ENCODE data around the gene MST1. TPM values are rescaled to one million over a fixed set of nuclear protein-coding genes. Genes with fewer than 3 reads are reported as not detected.

MST1 gene
- total and polyA plus RNA-seq, 9 of the 15 experiments (the other 6 are each of a cell fraction or from before 2014, with no cell fraction given): 0.08 to 1.8 (median 0.40) TPM

- TF ChIP-seq CHD7 (IDR thresholded peaks at IDR 0.05; ENCODE audit: low read depth, low read length) (no peak), IRF9 (tag; IDR thresholded peaks at IDR 0.05) (no peak), GTF2E2 (tag; IDR thresholded peaks at IDR 0.05) (no peak), VEZF1 (CRISPR knock-in tag; IDR thresholded peaks at IDR 0.05) (no peak), FIP1L1 (IDR thresholded peaks at IDR 0.05; ENCODE audit: low read depth, low read length, poor library complexity, severe bottlenecking) (no peak)
Observed at GRCh38 chr3:49738067-49738713, 48.9 kb upstream of the MST1 start (continued).
